Middle frontal gyrus (tissue), 1 donor: ENCODE results near the gene LAPTM4A.

Experiments used
- DNase-seq: peaks from one replicate; pipeline ENCODE4 v3.0.0-alpha.2; 2015; ENCODE audit warnings: low spot score; ENCODE audit errors: extremely low spot score

The LAPTM4A gene

GRCh38 chr2:19987936-19988335 lies 63.5 kb downstream of the LAPTM4A start:
- no peak for DNase-seq
